NCI-H2196 treated with DMSO at 0.1 percent for 48 hours (cell line): ENCODE data around the gene HIVEP2.

Source experiments
- DNase-seq: peaks from one replicate; lab custom pipeline; 2025; ENCODE audit not compliant: unreplicated experiment; lab: John Stamatoyannopoulos, UW

Gene HIVEP2

GRCh38 chr6:142746524-142746923, 198.5 kb downstream of the HIVEP2 start:
- DNase-seq, result no peak

DNA sequence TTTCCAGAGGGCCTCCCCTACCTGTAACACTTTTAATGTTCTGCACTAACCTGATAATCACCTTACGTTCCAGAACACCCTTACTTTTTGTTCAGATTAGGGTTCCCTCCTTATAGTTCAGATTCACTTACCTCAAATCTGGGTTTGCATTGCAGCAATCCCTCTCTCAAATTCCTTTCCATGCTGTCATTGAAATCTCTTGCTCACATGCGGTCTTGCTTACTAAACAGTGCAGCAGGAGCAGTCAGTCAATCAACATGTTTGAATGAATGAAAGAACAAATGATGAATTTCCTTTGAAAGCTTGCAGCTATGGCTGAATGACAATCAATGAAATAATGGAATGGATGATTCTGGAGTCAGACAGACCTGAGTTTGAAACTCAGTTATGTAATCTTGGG, 200.1 kb downstream of the HIVEP2 start:
- no peak for DNase-seq

- no peak for DNase-seq
Observed at GRCh38 chr6:142740449-142740848, 204.5 kb downstream of the HIVEP2 start.

DNA sequence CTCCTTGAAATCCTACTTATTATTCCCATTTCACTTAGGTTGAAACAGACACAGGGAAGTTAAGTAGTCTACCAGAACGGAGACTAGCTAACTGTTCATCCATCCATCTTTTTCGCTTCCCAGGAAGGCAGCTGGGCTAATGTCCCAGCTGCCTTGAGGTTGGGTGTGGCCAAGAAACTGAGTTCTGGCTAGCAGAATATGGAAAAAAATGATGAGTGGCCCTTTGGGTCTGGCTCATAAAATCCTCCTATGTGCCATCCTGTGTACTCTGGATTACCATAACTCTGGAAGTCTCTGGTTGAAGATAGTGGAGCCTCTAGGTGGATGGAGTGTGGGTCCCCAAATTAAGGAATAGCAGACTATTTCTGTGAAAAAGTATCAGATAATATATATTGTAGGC, 206.2 kb downstream of the HIVEP2 start:
- DNase-seq, result no peak

- DNase-seq, result no peak
Observed at GRCh38 chr6:142738035-142738396, 207.0 kb downstream of the HIVEP2 start.

DNA sequence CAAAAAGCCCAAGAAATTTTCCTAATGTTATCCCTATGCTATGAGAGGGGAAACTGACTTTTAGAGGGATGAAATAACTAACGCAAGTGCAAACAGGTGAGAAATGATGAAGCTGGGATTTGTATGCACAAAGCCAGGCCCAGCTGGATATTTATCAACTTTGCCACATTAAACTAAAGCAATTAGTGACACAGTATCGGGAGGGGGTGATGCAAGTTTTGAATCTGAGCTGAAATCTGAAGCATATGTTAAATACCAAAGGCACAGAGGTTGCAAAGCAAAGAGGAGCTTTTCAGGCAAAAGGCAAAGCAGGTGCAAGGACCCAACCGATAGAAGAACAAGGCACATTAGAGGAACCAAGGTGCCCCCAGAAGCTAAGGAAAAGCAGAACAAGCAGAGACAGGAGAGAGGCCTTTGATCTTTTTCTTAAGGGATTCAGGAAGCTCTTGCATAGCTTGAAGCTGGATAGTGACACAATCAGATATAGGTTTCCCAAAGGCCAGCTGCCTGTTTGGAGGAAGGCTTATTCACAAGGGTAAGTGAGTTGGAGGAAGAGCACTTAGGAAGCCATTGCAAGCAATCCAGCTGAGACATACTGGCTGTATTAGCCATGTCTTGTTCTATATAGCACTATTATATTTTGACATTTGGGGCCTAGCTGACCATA, 207.5 kb downstream of the HIVEP2 start:
- DNase-seq, result no peak

DNA sequence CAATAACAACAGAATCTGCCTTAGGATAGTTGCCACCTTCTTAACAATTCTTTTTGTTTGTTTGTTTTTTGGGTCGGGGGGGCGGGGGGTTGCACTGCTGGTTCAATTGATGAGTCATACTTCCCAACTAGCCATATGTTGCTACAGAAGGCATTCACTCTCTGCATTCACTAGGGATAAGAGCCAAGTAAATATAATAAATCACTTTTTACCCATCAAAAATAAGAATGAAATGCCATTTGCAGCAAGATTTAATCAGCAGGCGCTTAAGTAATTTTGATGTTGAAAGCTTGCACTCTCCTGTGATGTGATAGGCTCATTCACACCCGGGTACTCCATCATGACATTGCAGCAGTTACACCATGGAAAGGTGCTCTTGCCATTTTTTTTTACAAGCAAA, 209.8 kb downstream of the HIVEP2 start:
- no peak for DNase-seq

GRCh38 chr6:142732790-142733189, 212.2 kb downstream of the HIVEP2 start:
- DNase-seq, result no peak

- DNase-seq, result no peak
Observed at GRCh38 chr6:142731611-142732010, 213.4 kb downstream of the HIVEP2 start.

- no peak for DNase-seq
Observed at GRCh38 chr6:142729618-142730017, 215.4 kb downstream of the HIVEP2 start.

DNA sequence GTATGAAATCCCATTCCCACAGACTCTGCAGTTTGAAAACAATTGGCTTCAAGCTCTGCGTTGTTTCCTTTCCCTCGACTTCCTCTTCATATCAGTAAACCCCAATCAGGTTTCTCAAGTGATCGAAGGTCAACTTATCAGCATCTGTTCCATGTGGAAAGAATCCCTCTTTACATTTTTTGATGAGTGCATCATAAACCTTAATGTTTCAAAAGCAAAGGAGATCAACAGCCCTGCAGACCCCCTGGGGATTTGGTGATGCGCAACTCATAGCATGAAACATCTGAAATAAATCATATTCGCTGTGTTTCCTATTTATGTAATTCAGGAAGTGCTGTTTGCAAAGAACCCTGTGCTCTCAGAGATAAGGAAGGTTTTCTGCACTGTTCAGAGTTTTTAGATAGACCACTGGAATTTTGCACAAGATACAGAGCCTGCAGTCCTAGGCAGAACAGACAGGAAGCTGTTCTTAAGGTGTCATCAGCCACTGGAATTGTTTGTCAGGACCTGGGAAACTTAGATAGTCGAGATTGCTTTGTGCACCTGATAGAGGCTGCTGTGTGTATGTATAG, 216.0 kb downstream of the HIVEP2 start:
- DNase-seq, result no peak

DNA sequence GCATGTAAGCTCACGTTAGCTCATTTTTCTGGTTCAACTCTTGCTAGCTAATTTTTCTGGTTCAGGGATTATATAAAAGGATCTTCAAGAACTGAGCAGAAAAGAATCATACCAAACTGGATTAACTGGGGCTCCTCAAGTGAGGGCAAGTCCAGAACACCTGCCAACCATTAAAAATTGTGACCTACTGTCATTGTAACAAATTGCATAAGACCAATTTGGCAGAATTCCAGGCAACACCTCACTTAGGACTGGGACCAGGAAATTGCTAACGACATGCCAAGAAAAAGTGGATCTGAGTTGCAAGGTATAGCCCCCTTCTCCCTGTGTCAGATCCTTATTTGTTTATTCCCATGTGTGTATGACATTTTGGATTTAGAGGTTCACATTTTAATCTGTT, 216.6 kb downstream of the HIVEP2 start:
- DNase-seq, result no peak

DNA sequence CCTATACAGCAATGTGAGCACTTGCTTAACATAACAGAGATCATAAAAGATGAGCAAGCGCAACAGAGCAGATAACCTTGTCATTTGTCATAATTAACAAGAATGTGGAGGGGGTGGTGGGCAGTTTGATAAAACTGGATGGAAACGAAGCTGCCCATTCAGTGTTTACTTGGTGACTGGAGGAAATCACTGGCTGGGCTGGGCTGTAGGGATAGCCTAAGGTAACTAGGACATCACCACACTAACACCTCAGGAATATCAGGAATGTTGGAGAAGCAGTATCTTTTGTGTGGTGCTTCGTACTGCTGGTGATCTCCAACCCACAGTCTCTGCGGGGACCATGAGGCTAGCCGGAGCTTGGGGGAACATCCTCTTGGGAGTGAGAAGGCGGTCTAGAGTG, 218.4 kb downstream of the HIVEP2 start:
- no peak for DNase-seq

- DNase-seq, result no peak
Observed at GRCh38 chr6:142725024-142725770, 219.8 kb downstream of the HIVEP2 start.

GRCh38 chr6:142722841-142723240, 222.1 kb downstream of the HIVEP2 start:
- no peak for DNase-seq

- no peak for DNase-seq
Observed at GRCh38 chr6:142722012-142722411, 223.0 kb downstream of the HIVEP2 start.

DNA sequence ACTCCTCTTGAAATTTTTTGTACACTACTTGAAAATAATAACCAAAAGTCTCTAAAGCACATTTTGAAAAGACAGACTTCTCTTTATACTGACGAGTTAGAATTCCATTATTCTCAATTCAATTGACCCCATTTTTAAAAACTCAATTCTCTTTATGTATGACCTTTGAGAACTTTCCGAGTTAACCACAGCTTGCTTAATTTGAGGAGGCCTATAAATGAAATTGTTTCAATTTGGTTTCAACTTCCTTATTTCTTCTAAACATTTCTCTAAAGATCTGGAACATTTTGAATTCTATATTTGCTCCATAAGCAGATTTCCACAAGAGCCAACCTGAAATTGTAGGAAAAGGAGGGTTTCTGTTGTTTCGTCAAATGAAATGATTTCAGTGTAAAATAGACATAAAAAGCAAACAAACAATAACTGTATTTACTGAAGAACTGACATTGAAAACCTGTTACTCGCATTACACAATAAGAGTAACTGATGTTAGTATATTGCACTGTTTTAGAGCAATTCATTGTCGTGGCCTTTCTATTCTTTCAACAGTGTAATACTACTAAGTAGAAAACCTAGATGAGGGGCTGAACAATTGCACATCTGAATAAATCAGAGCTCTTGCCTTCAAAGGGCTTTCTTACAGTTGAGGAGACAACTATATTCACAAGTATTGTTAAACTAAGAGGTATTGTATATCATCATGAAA, 223.6 kb downstream of the HIVEP2 start:
- no peak for DNase-seq

DNA sequence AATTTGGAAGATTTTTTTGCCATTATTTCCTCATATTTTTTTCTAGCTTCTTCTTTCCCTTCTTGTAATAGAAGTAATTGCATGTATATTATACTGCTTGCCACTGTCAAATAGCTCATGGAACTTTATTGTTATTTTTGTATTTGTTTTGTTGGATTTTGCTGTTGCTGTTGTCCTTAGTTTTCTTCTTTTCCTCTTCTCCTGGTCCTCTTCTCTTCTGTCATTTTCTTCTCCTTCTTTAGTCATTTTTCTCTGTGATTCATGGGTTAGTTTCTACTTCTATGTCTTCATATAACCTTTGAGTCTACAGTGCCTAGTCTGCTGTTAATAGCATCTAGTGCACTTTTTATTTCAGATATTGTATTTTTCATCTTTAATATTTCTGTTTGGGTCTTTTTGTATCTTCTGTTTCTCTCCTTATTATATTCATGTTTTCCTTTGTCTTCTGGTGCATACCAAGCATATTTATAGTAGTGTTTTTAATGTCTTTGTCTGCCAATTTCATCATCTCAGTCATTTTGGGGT, 226.2 kb downstream of the HIVEP2 start:
- DNase-seq, result no peak

DNA sequence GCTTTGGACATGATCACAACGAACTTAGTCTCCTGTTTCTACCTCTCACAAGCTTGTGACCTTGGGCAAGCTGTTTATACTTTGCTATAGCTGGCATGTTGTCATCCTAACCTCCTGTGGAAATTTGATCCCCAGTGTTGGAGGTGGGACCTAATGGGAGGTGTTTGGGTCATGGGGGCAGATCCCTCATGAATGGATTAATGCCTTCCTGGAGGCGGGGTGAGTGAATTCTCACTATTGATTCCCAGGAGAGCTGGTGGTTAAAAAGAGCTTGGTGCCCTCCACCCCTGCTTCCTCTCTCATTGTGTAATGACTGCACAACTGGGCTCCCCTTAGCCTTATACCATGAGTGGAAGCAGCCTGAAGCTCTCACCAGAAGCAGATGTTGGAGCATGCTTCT, 228.9 kb downstream of the HIVEP2 start:
- no peak for DNase-seq

DNA sequence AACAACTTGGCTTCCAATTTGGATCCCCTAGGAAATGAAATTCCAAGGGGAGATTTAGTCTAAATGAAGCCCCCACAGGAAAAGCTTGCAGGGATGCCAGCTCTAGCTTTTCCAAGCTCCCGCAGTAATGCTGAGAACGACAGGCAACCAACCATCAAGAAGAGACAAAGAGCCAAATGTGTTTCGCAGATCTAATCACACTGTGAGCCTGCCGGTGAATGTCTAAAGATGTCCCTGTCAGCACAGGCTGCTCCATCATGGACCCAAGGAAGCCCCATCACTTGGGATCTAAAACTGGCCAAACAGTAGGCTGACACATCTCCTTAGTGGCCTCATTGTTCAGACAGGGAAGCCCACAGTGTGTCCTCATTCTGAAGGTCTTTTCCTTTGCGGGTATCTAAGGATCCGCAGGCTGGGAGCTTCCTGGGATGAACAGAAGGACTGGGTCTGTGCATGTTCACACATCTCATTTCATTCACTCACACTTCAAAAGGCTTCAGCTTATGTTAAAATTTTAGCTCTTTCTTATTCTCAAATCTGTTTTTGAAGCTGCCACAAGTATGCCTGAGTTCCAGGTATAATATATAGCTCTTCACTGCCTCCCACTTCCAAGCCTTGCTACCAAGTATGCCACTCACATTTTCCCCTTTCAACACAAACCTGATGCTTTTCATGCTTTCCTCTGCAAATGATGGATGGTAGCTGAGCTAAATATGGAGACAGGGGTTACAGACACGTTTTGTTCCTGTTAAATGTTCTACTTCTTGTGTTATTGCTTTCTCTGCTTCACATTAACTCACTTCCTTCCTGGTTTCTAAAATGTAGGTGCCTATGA, 229.8 kb downstream of the HIVEP2 start:
- DNase-seq, result no peak

DNA sequence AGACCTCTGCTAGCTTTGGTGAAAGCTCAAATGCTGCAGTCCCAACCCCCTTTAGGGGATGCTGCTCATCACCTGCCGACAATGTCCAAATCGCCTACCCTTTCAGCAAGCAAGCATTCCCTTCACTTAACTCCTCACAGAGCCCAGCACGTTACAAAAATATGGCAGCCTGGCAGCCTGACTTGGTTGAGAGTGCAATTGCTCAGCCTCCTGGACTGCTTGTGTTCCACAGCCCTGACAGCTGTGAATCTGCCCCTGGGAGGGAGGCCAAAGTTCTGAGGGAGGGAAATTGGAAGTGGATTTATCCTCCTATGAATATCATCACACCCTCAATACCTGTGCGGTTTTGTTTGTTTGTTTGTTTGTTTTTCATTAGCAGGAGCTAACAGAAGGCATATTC, 231.0 kb downstream of the HIVEP2 start:
- no peak for DNase-seq
